Osteocyte (in vitro differentiated cells): ENCODE results near the gene MT4. TPM values are rescaled to one million over a fixed set of nuclear protein-coding genes. Genes with fewer than 3 reads are reported as not detected.

ENCODE experiments used
- DNase-seq: peaks from one replicate; pipeline ENCODE4 v3.0.0; 2021; ENCODE audit warnings: mixed read lengths; ENCODE audit not compliant: unreplicated experiment; ENCODE audit errors: extremely low spot score
- H3K27ac Mint-ChIP-seq: one replicate; pipeline ENCODE4 v1.8.0; 2021; ENCODE audit warnings: mild to moderate bottlenecking, mixed read lengths; ENCODE audit not compliant: unreplicated experiment
- H3K27me3 Mint-ChIP-seq: one replicate; pipeline ENCODE4 v1.8.0; 2021; ENCODE audit warnings: mixed read lengths; ENCODE audit not compliant: unreplicated experiment
- H3K36me3 Mint-ChIP-seq: one replicate; pipeline ENCODE4 v1.8.0; 2021; ENCODE audit warnings: mixed read lengths; ENCODE audit not compliant: unreplicated experiment
- H3K4me1 Mint-ChIP-seq: one replicate; pipeline ENCODE4 v1.8.0; 2021; ENCODE audit warnings: mixed read lengths; ENCODE audit not compliant: unreplicated experiment
- H3K4me3 Mint-ChIP-seq: one replicate; pipeline ENCODE4 v1.8.0; 2021; ENCODE audit warnings: mild to moderate bottlenecking, moderate library complexity, mixed read lengths; ENCODE audit not compliant: unreplicated experiment
- H3K9me3 Mint-ChIP-seq: one replicate; pipeline ENCODE4 v1.8.0; 2021; ENCODE audit warnings: mixed read lengths; ENCODE audit not compliant: unreplicated experiment
- CTCF ChIP-seq: fragments of 200-600 bp; sonication (generic); IDR thresholded peaks from 2 replicates; pipeline ENCODE4 v1.5.0; 2021; ENCODE audit warnings: antibody characterized with exemption, mild to moderate bottlenecking, moderate library complexity
- total RNA-seq: library from RNA; stranded (reverse); gene quantifications from 2 replicates; pipeline ENCODE4 v1.2.1, GENCODE V29; 2021

Gene MT4
- total RNA-seq, 1 donor from 2014 or later = not detected

- Mint-ChIP-seq H3K4me1 (peaks cover 5% of the 10 kb centered on the region), H3K27ac (no peak overlapping the region), H3K9me3 (no peaks in the 10 kb centered on the region), H3K27me3 (peaks cover 2% of the 10 kb centered on the region), H3K36me3 (no peaks in the 10 kb centered on the region), H3K4me3 (no peak overlapping the region)
- no peak for DNase-seq
- no peak for TF ChIP-seq CTCF
Measured at GRCh38 chr16:56549161-56549560, 15.7 kb upstream of the MT4 start.

- DNase-seq = no peak
- H3K4me1 Mint-ChIP-seq = peaks cover 5% of the 10 kb centered on the region
- H3K27me3 Mint-ChIP-seq = peaks cover 2% of the 10 kb centered on the region
- H3K4me3 Mint-ChIP-seq = no peak overlapping the region
- H3K36me3 Mint-ChIP-seq = no peaks in the 10 kb centered on the region
- no peak for TF ChIP-seq CTCF
- H3K9me3 Mint-ChIP-seq = no peaks in the 10 kb centered on the region
- H3K27ac Mint-ChIP-seq = no peak overlapping the region
Measured at GRCh38 chr16:56549744-56550385, 15.0 kb upstream of the MT4 start.

GRCh38 chr16:56551796-56552738 is 12.8 kb upstream of the MT4 start:
- Mint-ChIP-seq H3K27me3 (peaks cover 10% of the 10 kb centered on the region), H3K9me3 (no peaks in the 10 kb centered on the region), H3K27ac (no peak overlapping the region), H3K4me1 (peaks cover 5% of the 10 kb centered on the region), H3K36me3 (no peaks in the 10 kb centered on the region), H3K4me3 (no peak overlapping the region)
- DNase-seq = no peak
- TF ChIP-seq CTCF = no peak

- no peak for TF ChIP-seq CTCF
- no peaks in the 10 kb centered on the region for H3K9me3 Mint-ChIP-seq
- H3K4me3 Mint-ChIP-seq = no peak overlapping the region
- no peak overlapping the region for H3K27ac Mint-ChIP-seq
- no peak for DNase-seq
- H3K4me1 Mint-ChIP-seq = peaks cover 5% of the 10 kb centered on the region
- H3K36me3 Mint-ChIP-seq = no peaks in the 10 kb centered on the region
- peaks cover 10% of the 10 kb centered on the region for H3K27me3 Mint-ChIP-seq
Measured at GRCh38 chr16:56554441-56554840, 10.4 kb upstream of the MT4 start.

- Mint-ChIP-seq H3K4me1 (peaks cover 5% of the 10 kb centered on the region), H3K27me3 (peaks cover 14% of the 10 kb centered on the region), H3K9me3 (no peaks in the 10 kb centered on the region), H3K4me3 (no peak overlapping the region), H3K27ac (no peak overlapping the region), H3K36me3 (no peaks in the 10 kb centered on the region)
- DNase-seq = no peak
- TF ChIP-seq CTCF = no peak
Measured at GRCh38 chr16:56558024-56558747, 6.7 kb upstream of the MT4 start.
